H1 (cell line): ENCODE results near the gene TRAF5. TPM values are rescaled to one million over a fixed set of nuclear protein-coding genes. Genes with fewer than 3 reads are reported as not detected.
"Not testable (repeated sequence)": the region's sequence is repeated elsewhere in the genome, so short reads cannot be mapped to it uniquely, and the experiment has no call there.

Experiments used
- CTCF ChIA-PET: fragments of 300-600 bp; sonication (Branson Sonifier 250); formaldehyde crosslinking; loops from one replicate; lab custom pipeline; 2021; ENCODE audit not compliant: partially characterized antibody; lab: Charles Lee
- POLR2A ChIA-PET: fragments of 300-600 bp; sonication (Branson Sonifier 250); formaldehyde crosslinking; loops from one replicate; lab custom pipeline; 2021; ENCODE audit warnings: inconsistent platforms; ENCODE audit not compliant: partially characterized antibody; lab: Charles Lee
- DNase-seq, 2 experiments: peaks; one replicate each; pipeline versions ENCODE4 v3.0.0 to v3.0.0-alpha.2; 2010 to 2022; ENCODE audit warnings: low spot score in 2 of 2, low read depth in 1 of 2, mixed read lengths in 1 of 2
- FAIRE-seq: peaks from 2 replicates; lab custom pipeline; 2011; peaks lifted over from hg19 to GRCh38; lab: Jason Lieb, UNC
- H2AFZ ChIP-seq: 2 replicates; pipeline ENCODE4 v1.8.1; 2012; ENCODE audit warnings: low read length, inconsistent platforms
- H2AK5ac ChIP-seq: 2 replicates; pipeline ENCODE4 v1.6.1; 2013; ENCODE audit warnings: low read depth, low read length
- H2BK120ac ChIP-seq: replicated peaks from 2 replicates; pipeline ENCODE3; 2013; ENCODE audit warnings: low read depth, low read length, inconsistent platforms
- H2BK12ac ChIP-seq: 2 replicates; pipeline ENCODE4 v1.6.1; 2013; ENCODE audit warnings: low read depth, low read length
- H2BK15ac ChIP-seq: 2 replicates; pipeline ENCODE4 v1.6.1; 2013; ENCODE audit warnings: low read length
- H2BK20ac ChIP-seq: 2 replicates; pipeline ENCODE4 v1.6.1; 2013; ENCODE audit warnings: low read length
- H2BK5ac ChIP-seq: 2 replicates; pipeline ENCODE4 v1.6.1; 2013; ENCODE audit warnings: low read depth, low read length
- H3K14ac ChIP-seq: 2 replicates; pipeline ENCODE4 v1.6.1; 2013; ENCODE audit warnings: inconsistent platforms; ENCODE audit not compliant: insufficient read length
- H3K18ac ChIP-seq: 2 replicates; pipeline ENCODE4 v1.6.1; 2013; ENCODE audit warnings: low read length; ENCODE audit errors: extremely low read depth
- H3K23ac ChIP-seq: 2 replicates; pipeline ENCODE4 v1.6.1; 2013; ENCODE audit warnings: inconsistent platforms; ENCODE audit not compliant: insufficient read length
- H3K23me2 ChIP-seq: 2 replicates; pipeline ENCODE4 v1.6.1; 2013; ENCODE audit warnings: low read depth, low read length
- H3K27ac ChIP-seq: 2 replicates; pipeline ENCODE4 v1.6.1; 2011; ENCODE audit warnings: low read depth, low read length, inconsistent platforms
- H3K27me3 ChIP-seq, 4 experiments: replicated peaks in 1 of 4; 1 replicate in 1 of 4; 2 replicates in 3 of 4; pipeline versions ENCODE4 v1.6.1 to v1.8.1; 2011 to 2013; ENCODE audit warnings: low read length in 3 of 4, mild to moderate bottlenecking in 3 of 4, inconsistent platforms in 2 of 4, mixed read lengths in 2 of 4, moderate library complexity in 1 of 4; ENCODE audit not compliant: control insufficient read depth in 3 of 4, insufficient read depth in 3 of 4; ENCODE audit errors: extremely low read depth in 1 of 4
- H3K36me3 ChIP-seq, 4 experiments: 2 replicates each; pipeline versions ENCODE4 v1.6.1 to v1.8.1; 2011 to 2013; ENCODE audit warnings: mild to moderate bottlenecking in 4 of 4, low read length in 3 of 4, moderate library complexity in 2 of 4, control low read depth in 1 of 4, inconsistent platforms in 1 of 4; ENCODE audit not compliant: insufficient read depth in 4 of 4, control insufficient read depth in 2 of 4
- H3K4ac ChIP-seq: replicated peaks from 2 replicates; pipeline ENCODE3; 2013; ENCODE audit warnings: low read length, low read depth, mixed read lengths, inconsistent platforms; ENCODE audit not compliant: insufficient read length
- H3K4me1 ChIP-seq, 4 experiments: replicated peaks in 1 of 4; 1 replicate in 1 of 4; 2 replicates in 3 of 4; pipeline versions ENCODE4 v1.6.1 to v1.8.1; 2011 to 2013; ENCODE audit warnings: low read length in 3 of 4, inconsistent platforms in 2 of 4, mixed read lengths in 1 of 4; ENCODE audit not compliant: insufficient read depth in 4 of 4, control insufficient read depth in 3 of 4
- H3K4me2 ChIP-seq, 2 experiments: 2 replicates each; pipeline versions ENCODE4 v1.6.1 to v1.8.1; 2011 to 2013; ENCODE audit warnings: low read depth in 2 of 2, low read length in 2 of 2, control low read depth in 1 of 2, inconsistent platforms in 1 of 2, mild to moderate bottlenecking in 1 of 2; ENCODE audit not compliant: insufficient read depth in 1 of 2
- H3K4me3 ChIP-seq, 4 experiments: fragments of 200-600, 300-600 bp in 1 of 4; sonication (generic), shearing (Covaris generic), sonication (Bioruptor Twin) in 1 of 4; 2 replicates each; pipeline versions ENCODE4 v1.5.1 to v1.8.1; 2011 to 2016; ENCODE audit warnings: low read length in 4 of 4, low read depth in 3 of 4, control low read depth in 2 of 4, inconsistent platforms in 2 of 4, mild to moderate bottlenecking in 2 of 4, mixed read lengths in 1 of 4, moderate library complexity in 1 of 4; ENCODE audit not compliant: insufficient read depth in 2 of 4; ENCODE audit errors: extremely low read depth in 1 of 4
- H3K56ac ChIP-seq: replicated peaks from 2 replicates; pipeline ENCODE3; 2013; ENCODE audit warnings: low read depth, mild to moderate bottlenecking, mixed read lengths, low read length, inconsistent platforms; ENCODE audit not compliant: insufficient read length
- H3K79me1 ChIP-seq: 2 replicates; pipeline ENCODE4 v1.6.1; 2013; ENCODE audit warnings: low read depth, low read length, control low read depth
- H3K79me2 ChIP-seq, 2 experiments: 2 replicates each; pipeline versions ENCODE4 v1.6.1 to v1.8.1; 2012 to 2013; ENCODE audit warnings: low read length in 2 of 2, mild to moderate bottlenecking in 2 of 2, inconsistent platforms in 1 of 2; ENCODE audit not compliant: insufficient read depth in 2 of 2, control insufficient read depth in 1 of 2
- H3K9ac ChIP-seq, 4 experiments: replicated peaks in 1 of 4; 1 replicate in 1 of 4; 2 replicates in 3 of 4; pipeline versions ENCODE4 v1.6.1 to v1.8.1; 2011 to 2013; ENCODE audit warnings: low read depth in 3 of 4, low read length in 3 of 4, control low read depth in 2 of 4, mild to moderate bottlenecking in 2 of 4, moderate library complexity in 2 of 4, inconsistent platforms in 1 of 4; ENCODE audit errors: extremely low read depth in 1 of 4
- H3K9me3 ChIP-seq, 2 experiments: 2 replicates each; pipeline versions ENCODE4 v1.6.1 to v1.8.1; 2012 to 2013; ENCODE audit warnings: mild to moderate bottlenecking in 2 of 2, moderate library complexity in 2 of 2, control low read depth in 1 of 2, inconsistent platforms in 1 of 2, low read depth in 1 of 2, low read length in 1 of 2, mixed read lengths in 1 of 2; ENCODE audit not compliant: insufficient read depth in 2 of 2
- H4K20me1 ChIP-seq, 2 experiments: replicated peaks in 1 of 2; 2 replicates each; pipeline versions ENCODE3 to v1.8.1; 2011 to 2013; ENCODE audit warnings: inconsistent platforms in 2 of 2, low read length in 2 of 2, mild to moderate bottlenecking in 1 of 2; ENCODE audit not compliant: insufficient read depth in 2 of 2, control insufficient read depth in 1 of 2
- H4K5ac ChIP-seq: 2 replicates; pipeline ENCODE4 v1.6.1; 2013; ENCODE audit warnings: low read length, low read depth, mixed read lengths, inconsistent platforms; ENCODE audit not compliant: insufficient read length
- H4K8ac ChIP-seq: 2 replicates; pipeline ENCODE4 v1.8.0; 2013; ENCODE audit warnings: mild to moderate bottlenecking, moderate library complexity, low read length, inconsistent platforms; ENCODE audit not compliant: insufficient read depth; ENCODE audit errors: extremely low read depth
- H4K91ac ChIP-seq: replicated peaks from 2 replicates; pipeline ENCODE3; 2013; ENCODE audit warnings: low read length, mixed read lengths, inconsistent platforms; ENCODE audit not compliant: insufficient read length
- EP300 ChIP-seq, 2 experiments: IDR thresholded peaks; 1 replicate in 1 of 2; 2 replicates in 1 of 2; pipeline ENCODE4 v1.6.1; 2011 to 2012; ENCODE audit warnings: low read depth in 2 of 2, low read length in 2 of 2, mild to moderate bottlenecking in 2 of 2, borderline replicate concordance in 1 of 2, inconsistent platforms in 1 of 2, moderate library complexity in 1 of 2
- POLR2A ChIP-seq, 2 experiments: IDR thresholded peaks; 1 replicate in 1 of 2; 2 replicates in 1 of 2; pipeline ENCODE4 v1.6.1; 2011; ENCODE audit warnings: low read depth in 2 of 2, low read length in 2 of 2, mild to moderate bottlenecking in 2 of 2; ENCODE audit errors: control extremely low read depth in 1 of 2
- RAD21 ChIP-seq, 2 experiments: IDR thresholded peaks in 1 of 2; conservative IDR thresholded peaks in 1 of 2; 2 replicates each; pipeline ENCODE4 v1.6.1; 2011; ENCODE audit warnings: low read depth in 2 of 2, low read length in 2 of 2, improper control_type of control experiment in 1 of 2, inconsistent platforms in 1 of 2, mild to moderate bottlenecking in 1 of 2, moderate library complexity in 1 of 2
- RNF2 ChIP-seq: fragments of 200-900, 300-1000 bp; sonication (generic); IDR thresholded peaks from 2 replicates; pipeline ENCODE4 v1.7.1; 2016; ENCODE audit warnings: borderline replicate concordance, low read depth, mild to moderate bottlenecking, antibody characterized with exemption, low read length; ENCODE audit not compliant: poor library complexity, severe bottlenecking; ENCODE audit errors: missing control alignments
- SIRT6 ChIP-seq: IDR thresholded peaks from one replicate; pipeline ENCODE4 v1.7.1; 2012; ENCODE audit warnings: low read length, inconsistent platforms
- WGBS, 2 experiments: shearing (Covaris generic) in 1 of 2; methylation state at CpG; one replicate each; pipeline versions ENCODE4 v1.1.6 to v1.1.7; 2013 to 2015; ENCODE audit warnings: low lambda C conversion rate in 2 of 2, mixed read lengths in 2 of 2, inconsistent platforms in 1 of 2, low coverage in 1 of 2, missing lambda C conversion rate in 1 of 2; ENCODE audit not compliant: insufficient replicate concordance in 2 of 2, insufficient coverage in 1 of 2, insufficient read length in 1 of 2; ENCODE audit errors: extremely low coverage in 1 of 2, missing lambda C conversion rate in 1 of 2; 5-methylcytosine and 5-hydroxymethylcytosine counted together
- polyA plus RNA-seq, 7 experiments: library from polyadenylated mRNA; depleted of rRNA in 3 of 7; stranded (reverse) in 5 of 7; unstranded in 2 of 7; fragments of >200 nt in 5 of 7; fragments of 200-250 nt in 2 of 7; gene quantifications; 1 replicate in 5 of 7; 2 replicates in 1 of 7; 4 replicates in 1 of 7; pipeline versions ENCODE4 v1.2.1 to v1.2.3, GENCODE V29; 2011 to 2013; ENCODE audit warnings: missing spikeins in 2 of 7, mixed read lengths in 2 of 7
- total RNA-seq: library from RNA; stranded (reverse); fragmentation: NEBNext Ultra II Directional; extraction: Animal tissue kit (Norgen Biotek cat#: 25700); gene quantifications from 2 replicates; pipeline ENCODE4 v1.2.1, GENCODE V29; 2021
- TF ChIP-seq, protein P1 (sequence below), 3 experiments: IDR thresholded peaks; 1 replicate in 2 of 3; 2 replicates in 1 of 3; pipeline versions ENCODE4 v1.5.1 to v1.6.1; 2011; ENCODE audit warnings: low read length in 3 of 3, mild to moderate bottlenecking in 3 of 3, inconsistent platforms in 2 of 3, low read depth in 1 of 3, moderate library complexity in 1 of 3; ENCODE audit not compliant: insufficient read depth in 1 of 3; ENCODE audit errors: control extremely low read depth in 1 of 3

The TRAF5 gene
- total and polyA plus RNA-seq, 2 of the 8 experiments (the other 6 are each of a cell fraction or from before 2014, with no cell fraction given) = 13.0 to 17.1 TPM

DNA sequence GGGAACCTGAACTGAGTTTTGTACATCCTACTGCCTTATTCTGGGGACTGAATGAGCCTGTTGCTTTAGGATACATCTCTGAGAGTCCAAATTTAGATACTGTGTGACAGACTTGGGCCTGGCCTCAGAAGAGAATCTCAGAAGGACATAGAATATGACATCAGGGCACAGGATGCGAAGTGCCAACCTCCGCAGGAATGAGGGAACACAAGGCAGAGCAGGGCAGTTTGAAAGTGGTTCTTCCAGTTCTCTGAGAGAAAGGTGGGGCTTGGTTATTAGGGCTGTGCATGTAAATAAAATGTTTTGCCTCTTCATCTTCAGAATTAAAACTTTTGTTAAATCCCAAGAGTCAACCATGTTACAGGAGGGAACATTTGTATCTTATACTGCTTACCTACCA, 23.1 kb downstream of the TRAF5 start (continued):
- no peak for TF ChIP-seq RAD21 (IDR thresholded peaks at IDR 0.05 in 1 of 2, conservative IDR thresholded peaks at IDR 0.05 in 1 of 2; ENCODE audit: low read depth in 2 of 2, low read length in 2 of 2)
- no peak for TF ChIP-seq RNF2
- TF ChIP-seq SIRT6 = no peak
- no peak for TF ChIP-seq POLR2A (IDR thresholded peaks at IDR 0.05; ENCODE audit: control extremely low read depth in 1 of 2, low read depth in 2 of 2, low read length in 2 of 2)
- TF ChIP-seq, protein P1, sequence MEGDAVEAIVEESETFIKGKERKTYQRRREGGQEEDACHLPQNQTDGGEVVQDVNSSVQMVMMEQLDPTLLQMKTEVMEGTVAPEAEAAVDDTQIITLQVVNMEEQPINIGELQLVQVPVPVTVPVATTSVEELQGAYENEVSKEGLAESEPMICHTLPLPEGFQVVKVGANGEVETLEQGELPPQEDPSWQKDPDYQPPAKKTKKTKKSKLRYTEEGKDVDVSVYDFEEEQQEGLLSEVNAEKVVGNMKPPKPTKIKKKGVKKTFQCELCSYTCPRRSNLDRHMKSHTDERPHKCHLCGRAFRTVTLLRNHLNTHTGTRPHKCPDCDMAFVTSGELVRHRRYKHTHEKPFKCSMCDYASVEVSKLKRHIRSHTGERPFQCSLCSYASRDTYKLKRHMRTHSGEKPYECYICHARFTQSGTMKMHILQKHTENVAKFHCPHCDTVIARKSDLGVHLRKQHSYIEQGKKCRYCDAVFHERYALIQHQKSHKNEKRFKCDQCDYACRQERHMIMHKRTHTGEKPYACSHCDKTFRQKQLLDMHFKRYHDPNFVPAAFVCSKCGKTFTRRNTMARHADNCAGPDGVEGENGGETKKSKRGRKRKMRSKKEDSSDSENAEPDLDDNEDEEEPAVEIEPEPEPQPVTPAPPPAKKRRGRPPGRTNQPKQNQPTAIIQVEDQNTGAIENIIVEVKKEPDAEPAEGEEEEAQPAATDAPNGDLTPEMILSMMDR (IDR thresholded peaks at IDR 0.05; ENCODE audit: control extremely low read depth in 1 of 3, insufficient read depth in 1 of 3, low read depth in 1 of 3, low read length in 3 of 3) = no peak
- no peak for TF ChIP-seq EP300 (IDR thresholded peaks at IDR 0.05; ENCODE audit: borderline replicate concordance in 1 of 2, low read depth in 2 of 2, low read length in 2 of 2)

DNA sequence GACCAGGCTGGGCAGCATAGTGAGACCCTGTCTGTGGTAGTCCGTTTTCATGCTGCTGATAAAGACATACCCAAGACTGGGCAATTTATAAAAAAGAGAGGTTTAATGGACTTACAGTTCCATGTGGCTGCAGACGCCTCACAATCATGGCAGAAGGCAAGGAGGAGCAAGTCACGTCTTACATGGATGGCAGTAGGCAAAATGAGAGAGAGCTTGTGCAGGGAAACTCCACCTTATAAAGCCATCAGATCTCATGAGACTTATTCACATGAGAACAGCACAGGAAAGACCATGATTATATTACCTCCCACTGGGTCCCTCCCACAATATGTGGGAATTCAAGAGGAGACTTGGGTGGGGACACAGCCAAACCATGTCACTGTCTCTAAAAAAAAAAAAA, 25.4 kb downstream of the TRAF5 start:
- not testable (repeated sequence) for H3K23me2 ChIP-seq

More for the DNA sequence above, 25.4 kb downstream of the TRAF5 start:
- H2BK5ac ChIP-seq, H4K20me1 ChIP-seq, H3K9ac ChIP-seq, H3K4ac ChIP-seq, H2BK20ac ChIP-seq, H3K56ac ChIP-seq, DNase-seq, H3K79me2 ChIP-seq, H3K4me3 ChIP-seq, H4K91ac ChIP-seq, H3K18ac ChIP-seq, H3K4me1 ChIP-seq, H2BK12ac ChIP-seq, FAIRE-seq, H2BK15ac ChIP-seq, H2AFZ ChIP-seq, H4K8ac ChIP-seq, H2BK120ac ChIP-seq, H3K36me3 ChIP-seq, H3K14ac ChIP-seq, H3K4me2 ChIP-seq, H4K5ac ChIP-seq, H3K27me3 ChIP-seq, H3K9me3 ChIP-seq, H3K23ac ChIP-seq, H3K79me1 ChIP-seq, POLR2A ChIA-PET, H2AK5ac ChIP-seq, H3K27ac ChIP-seq: not testable (repeated sequence)
- CTCF ChIA-PET = interaction anchor here (0.6 to 2.7 kb wide), 11 partner anchors 11 to 1150 kb away, joined by 3 to 17 read pairs (median 4); no protein-coding TSS in a partner anchor
- 91% methylated on average over 3 of the region's 3 CpGs; no CpG with 5 or more reads in 1 of the 2 experiments for WGBS, 2 experiments
